NCI-H1105 (cell line): Measurements from ENCODE around the gene ACOT6.
"Not testable (repeated sequence)": the region's sequence is repeated elsewhere in the genome, so short reads cannot be mapped to it uniquely, and the experiment has no call there.

Experiments used
- DNase-seq: peaks from one replicate; lab custom pipeline; 2025; lab: John Stamatoyannopoulos, UW

The ACOT6 gene

GRCh38 chr14:73612339-73613045 lies at the start of gene ACOT6:
ACOT6 (plus strand) TSS chr14:73612517; CDS start chr14:73612572, 55 bp downstream.
- peak; percentile 40 for DNase-seq

- not testable (repeated sequence) for DNase-seq
Measured at GRCh38 chr14:73562696-73563095, 49.6 kb upstream of the ACOT6 start.

- not testable (repeated sequence) for DNase-seq
Measured at GRCh38 chr14:73566431-73566830, 45.9 kb upstream of the ACOT6 start.

GRCh38 chr14:73566935-73567334 lies 45.4 kb upstream of the ACOT6 start:
- DNase-seq: not testable (repeated sequence)

- no peak for DNase-seq
Measured at GRCh38 chr14:73567358-73567757, 45.0 kb upstream of the ACOT6 start.

GRCh38 chr14:73567951-73568885 lies 44.1 kb upstream of the ACOT6 start:
- peak; percentile 17 for DNase-seq

- not testable (repeated sequence) for DNase-seq
Measured at GRCh38 chr14:73568886-73569184, 43.5 kb upstream of the ACOT6 start.

GRCh38 chr14:73569185-73569958 lies 42.9 kb upstream of the ACOT6 start, which contains the start of gene ACOT2:
ACOT2 (plus strand) TSS chr14:73569213; CDS start chr14:73569241, 28 bp downstream.
- peak; percentile 84 for DNase-seq

GRCh38 chr14:73570913-73571312 lies 41.4 kb upstream of the ACOT6 start:
- not testable (repeated sequence) for DNase-seq

- DNase-seq: not testable (repeated sequence)
Measured at GRCh38 chr14:73573034-73573433, 39.3 kb upstream of the ACOT6 start.

- DNase-seq: not testable (repeated sequence)
Measured at GRCh38 chr14:73573740-73574139, 38.6 kb upstream of the ACOT6 start.

GRCh38 chr14:73574251-73574650 lies 38.1 kb upstream of the ACOT6 start:
- not testable (repeated sequence) for DNase-seq

GRCh38 chr14:73576391-73576790 lies 35.9 kb upstream of the ACOT6 start:
- no peak for DNase-seq

GRCh38 chr14:73577214-73577613 lies 35.1 kb upstream of the ACOT6 start:
- DNase-seq: not testable (repeated sequence)

GRCh38 chr14:73582102-73582979 lies 30.0 kb upstream of the ACOT6 start:
- DNase-seq: not testable (repeated sequence)

GRCh38 chr14:73588695-73589094 lies 23.6 kb upstream of the ACOT6 start:
- DNase-seq: no peak

- DNase-seq: no peak
Measured at GRCh38 chr14:73589116-73589515, 23.2 kb upstream of the ACOT6 start.

GRCh38 chr14:73590673-73591004 lies 21.7 kb upstream of the ACOT6 start:
- not testable (repeated sequence) for DNase-seq

GRCh38 chr14:73591690-73592449 lies 20.4 kb upstream of the ACOT6 start, which contains the start of gene ACOT4:
ACOT4 (plus strand) TSS chr14:73591873; CDS start chr14:73591960, 87 bp downstream.
- no peak for DNase-seq

GRCh38 chr14:73594491-73594890 lies 17.8 kb upstream of the ACOT6 start:
- no peak for DNase-seq
